Raji (cell line): Measurements from ENCODE around the gene AMHR2.

Source experiments
- POLR2A ChIP-seq: IDR thresholded peaks from 2 replicates; pipeline ENCODE4 v1.6.1; 2011; ENCODE audit warnings: low read depth, low read length, control low read depth; ENCODE audit not compliant: insufficient read depth

Gene AMHR2

DNA sequence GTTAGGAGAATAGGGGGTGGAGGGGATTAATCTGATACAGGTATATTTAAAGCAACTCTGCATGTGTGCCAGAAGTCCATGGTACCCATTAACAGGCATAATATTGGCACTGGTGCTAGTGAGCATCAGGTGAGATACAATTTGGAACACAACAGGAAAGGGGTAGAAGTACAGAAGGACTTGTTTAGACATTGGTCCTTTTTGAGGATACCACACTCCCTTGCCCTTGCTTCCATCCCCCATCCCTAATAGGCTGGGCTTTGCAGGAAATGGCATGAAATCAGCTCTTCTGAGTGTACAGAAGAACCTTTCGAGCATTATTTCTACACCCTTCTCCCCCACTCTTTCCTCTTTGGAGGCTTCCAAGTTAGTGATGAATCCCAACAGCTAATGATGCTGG lies 44.6 kb downstream of the AMHR2 start:
- TF ChIP-seq POLR2A, result no peak

DNA sequence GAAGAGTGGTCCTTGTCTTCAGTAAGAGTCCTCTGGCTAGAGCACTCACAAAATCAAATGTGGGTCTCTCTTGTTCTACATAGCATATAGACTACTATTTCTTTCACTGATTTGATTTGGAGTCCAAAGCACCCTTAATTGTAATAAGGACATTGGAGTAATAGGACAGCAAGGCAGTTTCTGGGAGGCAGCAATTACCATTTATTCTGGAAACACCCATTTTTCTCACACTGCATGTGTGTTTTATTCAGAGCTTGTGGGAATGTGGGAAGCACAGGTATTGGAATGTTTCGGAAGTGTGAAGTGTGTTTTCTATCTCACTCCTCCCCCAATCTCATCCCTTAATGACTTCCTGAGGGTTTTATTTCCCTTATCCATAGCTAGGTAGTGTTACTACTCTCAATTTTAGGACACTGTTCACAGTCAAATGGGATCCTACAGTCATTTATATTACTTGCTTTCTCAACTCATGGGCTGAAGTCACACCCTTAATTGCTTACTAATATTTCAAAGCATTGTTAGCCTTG lies 48.5 kb downstream of the AMHR2 start:
- no peak for TF ChIP-seq POLR2A

DNA sequence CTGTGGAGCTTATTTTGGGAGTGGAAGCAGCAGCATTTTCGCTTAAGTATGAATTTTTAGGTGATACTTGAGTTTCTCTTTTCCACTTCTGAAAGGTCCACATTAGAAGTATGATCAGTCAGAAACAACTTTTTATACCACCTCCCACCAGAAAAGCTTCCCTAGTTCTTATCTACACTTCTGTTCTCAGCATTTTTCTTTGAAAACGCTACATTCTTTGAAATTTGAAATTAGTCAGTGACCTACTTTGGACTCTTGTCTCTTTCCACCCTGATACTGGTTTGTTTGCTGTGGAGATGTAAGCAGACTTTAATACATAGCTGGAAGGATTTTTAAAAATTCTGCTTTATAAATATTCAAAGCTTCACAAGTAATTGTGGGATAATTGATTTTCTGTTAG lies 50.4 kb downstream of the AMHR2 start:
- no peak for TF ChIP-seq POLR2A

DNA sequence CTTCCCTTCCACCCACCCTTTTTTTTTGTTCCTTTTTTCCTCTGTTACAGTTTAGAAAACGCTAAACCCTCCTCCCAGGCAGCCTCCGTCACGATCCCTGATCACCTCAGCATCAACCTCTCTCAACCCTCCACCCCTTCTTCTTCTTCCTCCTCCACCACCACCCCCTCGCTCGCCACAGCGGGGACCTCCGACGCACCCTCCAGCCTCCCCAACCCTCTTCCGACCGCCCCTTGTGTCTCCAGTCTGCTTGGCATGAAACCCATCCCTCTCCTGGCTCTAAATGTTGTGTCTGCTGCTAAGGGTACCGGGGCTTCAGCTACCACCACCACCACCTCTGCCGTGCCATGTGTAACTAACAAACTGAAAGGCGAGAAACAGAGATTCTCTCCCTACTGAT lies 51.2 kb downstream of the AMHR2 start:
- TF ChIP-seq POLR2A, result no peak

DNA sequence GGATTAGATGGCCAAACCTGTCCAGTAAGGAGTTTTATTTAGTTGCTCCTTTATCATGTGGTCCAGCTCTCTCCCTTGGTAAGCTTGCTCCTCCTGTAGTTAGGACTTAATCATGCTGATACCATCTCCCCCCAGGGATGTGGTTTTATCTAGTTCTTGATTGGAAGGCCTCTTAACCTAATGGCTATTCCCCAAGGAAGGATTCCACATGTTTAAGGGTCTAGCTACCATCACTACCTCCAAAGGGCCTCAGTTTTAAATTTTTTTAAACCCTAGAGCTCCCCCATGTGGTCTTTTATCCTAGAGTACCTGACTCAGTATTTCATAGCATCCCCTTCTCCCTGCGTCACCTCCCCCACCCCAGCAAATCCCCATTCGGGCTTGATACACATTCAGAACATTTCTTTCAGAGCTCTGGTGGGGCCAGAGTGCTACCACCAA lies 53.1 kb downstream of the AMHR2 start:
- no peak for TF ChIP-seq POLR2A

DNA sequence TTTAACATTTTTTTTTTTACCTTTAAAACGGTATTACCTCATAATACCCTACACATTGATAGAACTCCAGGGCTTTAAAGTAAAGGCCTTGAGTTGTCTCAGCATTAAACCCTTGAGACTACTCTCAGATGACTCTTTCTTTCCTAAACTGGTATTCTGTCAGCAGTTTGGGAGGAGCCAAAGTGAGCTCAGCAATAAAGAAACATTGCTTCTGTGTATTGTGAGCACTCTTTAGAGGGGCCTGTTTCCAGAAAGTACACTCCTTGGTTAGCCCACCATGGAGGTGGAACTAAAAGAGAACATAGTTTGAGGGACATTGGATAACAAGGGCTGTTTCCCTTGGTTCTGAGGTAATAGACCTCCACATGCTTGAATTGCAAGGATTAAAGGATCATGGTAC lies 55.2 kb downstream of the AMHR2 start:
- no peak for TF ChIP-seq POLR2A

DNA sequence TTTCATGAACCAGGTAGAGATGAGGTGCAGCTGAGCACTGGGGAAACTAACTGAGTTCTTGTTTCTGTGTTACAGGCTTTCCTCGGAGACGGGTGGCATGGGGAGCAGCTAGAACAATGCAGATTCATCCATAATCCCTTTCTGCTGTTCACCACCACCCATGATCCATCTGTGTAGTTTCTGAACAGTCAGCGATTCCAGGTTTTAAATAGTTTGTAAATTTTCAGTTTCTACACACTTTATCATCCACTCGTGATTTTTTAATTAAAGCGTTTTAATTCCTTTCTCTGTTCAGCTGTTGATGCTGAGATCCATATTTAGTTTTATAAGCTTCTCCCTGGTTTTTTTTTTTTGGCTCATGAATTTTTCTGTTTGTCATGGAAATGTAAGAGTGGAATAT lies 55.7 kb downstream of the AMHR2 start:
- TF ChIP-seq POLR2A, result no peak

DNA sequence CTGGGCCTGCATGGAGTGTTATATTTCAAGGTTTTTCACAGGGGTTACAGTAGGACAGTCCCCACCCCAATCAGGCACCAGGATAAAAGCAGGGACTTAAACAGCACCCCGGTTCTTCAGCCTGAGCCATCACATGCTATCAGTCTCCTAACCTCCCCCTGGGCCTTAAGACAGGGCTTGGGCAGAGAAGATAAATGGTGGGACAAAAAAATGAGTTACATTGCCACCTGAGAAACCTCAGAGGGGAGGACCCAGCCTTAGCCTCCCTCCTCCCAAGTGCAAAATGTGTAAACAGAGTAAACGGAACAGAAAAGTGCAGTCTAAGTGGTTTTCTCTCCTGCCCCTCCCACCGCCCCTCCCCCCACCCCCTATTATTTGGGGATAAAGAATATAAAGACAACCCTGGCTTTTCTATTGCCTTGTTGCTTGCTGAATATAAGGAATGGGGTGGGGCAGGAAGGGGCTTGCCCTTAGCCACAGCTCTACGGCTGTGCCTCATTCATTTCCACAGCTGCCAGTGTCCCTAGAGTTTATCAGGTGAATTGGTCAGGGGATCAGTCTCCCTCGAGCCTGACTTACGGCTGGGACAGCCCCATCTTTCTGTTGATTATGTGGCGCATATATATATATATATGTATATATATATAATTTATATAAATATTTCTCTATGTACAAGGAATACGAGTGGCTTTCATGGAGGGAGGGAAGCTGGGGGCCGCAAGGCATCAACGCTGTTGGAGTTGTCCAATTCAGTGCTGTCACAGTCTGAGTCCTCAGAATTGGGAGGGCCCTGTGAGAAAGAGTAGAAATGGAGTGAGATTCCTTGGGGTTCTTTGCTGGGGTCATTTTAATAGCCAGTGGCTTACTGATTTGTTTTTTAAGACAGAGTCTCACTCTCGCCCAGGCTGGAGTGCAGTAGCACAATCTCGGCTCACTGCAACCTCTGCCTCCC lies 57.1 kb downstream of the AMHR2 start:
- no peak for TF ChIP-seq POLR2A
